Measurements from ENCODE around the gene ARHGAP22. TPM values are rescaled to one million over a fixed set of nuclear protein-coding genes. Genes with fewer than 3 reads are reported as not detected.

ARHGAP22 gene
- total and polyA plus RNA-seq, 2 experiments from 2014 or later, result 4.8 to 10.7 TPM

GRCh38 chr10:48611133-48611532 is 6.3 kb upstream of the ARHGAP22 start (continued):
- TF ChIP-seq ZNF462 (CRISPR knock-in tag; IDR thresholded peaks at IDR 0.05) (no peak), NANOG (IDR thresholded peaks at IDR 0.05; ENCODE audit: borderline replicate concordance) (no peak), EZH2phosphoT487 (IDR thresholded peaks at IDR 0.05; ENCODE audit: unreplicated experiment) (no peak)

DNA sequence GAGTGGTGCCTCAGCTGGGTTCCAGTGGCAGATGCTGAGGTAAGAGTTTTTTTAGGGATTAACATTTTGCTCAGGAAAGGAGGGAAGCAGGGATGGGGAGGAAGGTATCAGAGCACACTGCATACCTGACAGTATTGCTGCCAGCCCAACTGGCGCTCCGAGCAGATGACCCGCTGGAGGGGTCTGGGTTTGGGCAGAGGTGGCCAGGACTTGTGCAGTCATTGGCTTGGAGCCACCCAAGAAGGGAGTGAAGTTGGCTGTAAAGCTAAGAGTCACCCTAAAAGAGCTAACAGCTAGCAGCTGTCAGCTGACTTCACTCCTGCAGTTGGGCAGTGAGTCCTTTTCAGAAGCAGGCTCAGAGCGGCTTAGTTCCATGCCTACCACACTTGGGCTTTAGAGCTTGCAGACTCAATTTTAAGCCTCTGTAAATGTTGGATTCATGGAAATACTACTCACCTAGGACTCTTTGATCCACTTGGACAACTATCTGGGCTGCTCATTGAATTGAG is 5.8 kb upstream of the ARHGAP22 start:
- H4K20me1 ChIP-seq (replicated peaks; ENCODE audit: insufficient read depth), result no peaks in the 10 kb centered on the region
- H3K4me3 ChIP-seq, result no peak overlapping the region
- Mint-ChIP-seq H3K36me3 (ENCODE audit: low read depth) (no peaks in the 10 kb centered on the region), H3K27ac (no peak overlapping the region), H3K4me1 (peaks cover 9% of the 10 kb centered on the region), H3K27me3 (ENCODE audit: insufficient read depth, low read depth, poor library complexity) (peaks cover 17% of the 10 kb centered on the region), H3K9me3 (no peaks in the 10 kb centered on the region; the same call in 2 of the 3 replicates), H3K4me3 (no peak overlapping the region)
- ATAC-seq (no peak), DNase-seq (ENCODE audit: low spot score) (no peak)
- no peaks in the 10 kb centered on the region for H3K36me3 ChIP-seq (ENCODE audit: insufficient read depth)
- H3F3A ChIP-seq (replicated peaks; ENCODE audit: low read depth), result no peaks in the 10 kb centered on the region
- H3K9me2 ChIP-seq (ENCODE audit: insufficient read depth), result peaks cover 6% of the 10 kb centered on the region; the same call in 1 of the 2 replicates
- H2AFZ ChIP-seq, result no peak overlapping the region
- no peaks in the 10 kb centered on the region for H3K79me2 ChIP-seq (replicated peaks; ENCODE audit: insufficient read depth)
- no peak overlapping the region for H3K4me2 ChIP-seq
- peaks cover 7% of the 10 kb centered on the region; the same call in 1 of the 2 replicates for H3K4me1 ChIP-seq (ENCODE audit: insufficient read depth)
- H3K27ac ChIP-seq (ENCODE audit: low read depth), result no peak overlapping the region
- H3K27me3 ChIP-seq (ENCODE audit: insufficient read depth), result peaks cover 6% of the 10 kb centered on the region; the same call in 1 of the 2 replicates
- TF ChIP-seq ZNF331 (CRISPR knock-in tag; IDR thresholded peaks at IDR 0.05; ENCODE audit: low read depth) (no peak), CTCF (conservative IDR thresholded peaks at IDR 0.05; ENCODE audit: low read depth in 2 of 2) (no peak)
- TF ChIP-seq, protein P1, sequence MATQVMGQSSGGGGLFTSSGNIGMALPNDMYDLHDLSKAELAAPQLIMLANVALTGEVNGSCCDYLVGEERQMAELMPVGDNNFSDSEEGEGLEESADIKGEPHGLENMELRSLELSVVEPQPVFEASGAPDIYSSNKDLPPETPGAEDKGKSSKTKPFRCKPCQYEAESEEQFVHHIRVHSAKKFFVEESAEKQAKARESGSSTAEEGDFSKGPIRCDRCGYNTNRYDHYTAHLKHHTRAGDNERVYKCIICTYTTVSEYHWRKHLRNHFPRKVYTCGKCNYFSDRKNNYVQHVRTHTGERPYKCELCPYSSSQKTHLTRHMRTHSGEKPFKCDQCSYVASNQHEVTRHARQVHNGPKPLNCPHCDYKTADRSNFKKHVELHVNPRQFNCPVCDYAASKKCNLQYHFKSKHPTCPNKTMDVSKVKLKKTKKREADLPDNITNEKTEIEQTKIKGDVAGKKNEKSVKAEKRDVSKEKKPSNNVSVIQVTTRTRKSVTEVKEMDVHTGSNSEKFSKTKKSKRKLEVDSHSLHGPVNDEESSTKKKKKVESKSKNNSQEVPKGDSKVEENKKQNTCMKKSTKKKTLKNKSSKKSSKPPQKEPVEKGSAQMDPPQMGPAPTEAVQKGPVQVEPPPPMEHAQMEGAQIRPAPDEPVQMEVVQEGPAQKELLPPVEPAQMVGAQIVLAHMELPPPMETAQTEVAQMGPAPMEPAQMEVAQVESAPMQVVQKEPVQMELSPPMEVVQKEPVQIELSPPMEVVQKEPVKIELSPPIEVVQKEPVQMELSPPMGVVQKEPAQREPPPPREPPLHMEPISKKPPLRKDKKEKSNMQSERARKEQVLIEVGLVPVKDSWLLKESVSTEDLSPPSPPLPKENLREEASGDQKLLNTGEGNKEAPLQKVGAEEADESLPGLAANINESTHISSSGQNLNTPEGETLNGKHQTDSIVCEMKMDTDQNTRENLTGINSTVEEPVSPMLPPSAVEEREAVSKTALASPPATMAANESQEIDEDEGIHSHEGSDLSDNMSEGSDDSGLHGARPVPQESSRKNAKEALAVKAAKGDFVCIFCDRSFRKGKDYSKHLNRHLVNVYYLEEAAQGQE (IDR thresholded peaks at IDR 0.05; ENCODE audit: unreplicated experiment), result no peak

All from GM23338 (cell line).